ENCODE data around the gene SUGP1.

The SUGP1 gene

DNA sequence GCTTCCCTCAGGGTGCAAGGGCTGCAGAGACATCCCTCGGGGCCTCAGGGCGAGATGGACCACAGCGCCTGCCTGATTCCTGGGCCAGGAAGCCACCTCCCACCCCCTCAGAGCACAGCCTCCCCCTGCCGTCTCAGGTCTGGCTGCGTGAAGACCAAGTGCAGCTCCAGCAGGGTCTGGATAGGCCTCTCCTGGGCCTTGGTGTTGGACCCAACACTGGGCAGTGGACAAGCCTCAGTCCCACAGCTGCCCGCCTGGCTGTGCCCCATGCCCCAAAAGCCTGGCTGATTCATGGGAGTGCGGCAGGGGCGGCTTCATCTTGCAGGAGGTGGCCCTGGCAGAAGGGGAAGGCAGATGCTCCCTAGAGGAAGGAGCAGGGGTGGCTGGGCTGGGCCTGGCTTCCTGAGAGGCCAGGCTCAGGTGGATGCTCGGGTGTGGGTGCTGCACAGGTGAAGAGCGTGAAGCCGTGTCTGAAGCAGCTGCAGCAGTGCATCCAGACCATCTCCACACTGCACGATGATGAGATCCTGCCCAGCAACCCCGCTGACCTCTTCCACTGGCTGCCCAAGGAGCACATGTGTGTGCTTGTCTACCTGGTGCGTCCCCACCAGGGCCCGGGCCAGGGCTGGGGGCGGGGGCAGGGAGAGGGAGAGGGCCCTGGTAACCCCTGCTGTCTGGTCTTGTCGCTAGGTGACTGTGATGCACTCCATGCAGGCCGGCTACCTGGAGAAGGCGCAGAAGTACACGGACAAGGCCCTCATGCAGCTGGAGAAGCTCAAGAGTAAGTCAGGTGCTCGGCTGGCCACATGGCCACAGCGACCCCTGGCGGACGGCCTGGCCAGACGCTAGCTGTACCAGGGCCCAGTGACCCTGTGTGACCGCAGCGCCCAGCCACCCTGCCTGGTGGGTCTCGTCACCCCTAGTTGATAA lies 22.0 kb upstream of the SUGP1 start:
- no peak for DNase-seq (ENCODE audit: low read depth in 2 of 2, low spot score in 1 of 2)

DNA sequence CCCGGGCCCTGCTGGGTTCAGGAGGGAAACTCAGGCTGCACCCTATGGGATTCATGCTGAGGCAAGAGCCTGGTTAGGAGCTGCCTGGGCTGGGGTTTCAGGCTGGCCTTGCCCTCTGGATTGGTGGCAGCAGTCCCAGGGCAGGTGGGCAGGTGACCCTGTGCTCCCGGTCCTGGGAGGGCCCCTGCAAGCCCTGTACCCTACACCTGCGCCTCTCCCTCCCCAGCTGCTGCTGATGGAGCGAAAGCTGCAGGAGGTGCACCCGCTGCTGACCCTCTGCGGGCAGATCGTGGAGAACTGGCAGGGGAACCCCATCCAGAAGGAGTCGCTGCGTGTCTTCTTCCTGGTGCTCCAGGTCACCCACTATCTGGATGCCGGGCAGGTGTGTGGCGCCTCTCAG lies 20.7 kb upstream of the SUGP1 start:
- DNase-seq (ENCODE audit: low read depth in 2 of 2, low spot score in 1 of 2): no peak

- DNase-seq (ENCODE audit: low read depth in 2 of 2, low spot score in 1 of 2): no peak
Measured at GRCh38 chr19:19338082-19338481, 17.8 kb upstream of the SUGP1 start.

DNA sequence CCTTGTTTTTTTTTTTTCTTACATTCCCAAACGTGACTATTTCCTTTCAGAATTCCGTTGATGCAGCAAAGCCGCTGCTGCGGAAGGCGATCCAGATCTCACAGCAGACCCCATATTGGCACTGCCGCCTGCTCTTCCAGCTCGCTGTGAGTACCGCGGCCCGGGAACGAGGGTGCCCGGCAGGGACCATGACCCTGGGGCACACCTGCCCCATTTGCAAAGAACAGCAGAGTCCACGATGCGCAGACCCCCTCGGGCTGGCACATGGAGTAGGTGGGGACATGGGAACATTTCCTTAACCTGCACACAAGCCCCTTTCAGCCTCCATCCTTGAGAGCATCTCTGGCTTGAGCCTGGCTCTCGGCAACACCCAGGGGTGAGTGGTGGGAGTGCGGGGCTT lies 16.8 kb upstream of the SUGP1 start:
- no peak for DNase-seq (ENCODE audit: low read depth in 2 of 2, low spot score in 1 of 2)

- DNase-seq (ENCODE audit: low read depth in 2 of 2, low spot score in 1 of 2): no peak
Measured at GRCh38 chr19:19336597-19336996, 16.3 kb upstream of the SUGP1 start.

- no peak for DNase-seq (ENCODE audit: low read depth in 2 of 2, low spot score in 1 of 2)
Measured at GRCh38 chr19:19335408-19336158, 15.3 kb upstream of the SUGP1 start.

DNA sequence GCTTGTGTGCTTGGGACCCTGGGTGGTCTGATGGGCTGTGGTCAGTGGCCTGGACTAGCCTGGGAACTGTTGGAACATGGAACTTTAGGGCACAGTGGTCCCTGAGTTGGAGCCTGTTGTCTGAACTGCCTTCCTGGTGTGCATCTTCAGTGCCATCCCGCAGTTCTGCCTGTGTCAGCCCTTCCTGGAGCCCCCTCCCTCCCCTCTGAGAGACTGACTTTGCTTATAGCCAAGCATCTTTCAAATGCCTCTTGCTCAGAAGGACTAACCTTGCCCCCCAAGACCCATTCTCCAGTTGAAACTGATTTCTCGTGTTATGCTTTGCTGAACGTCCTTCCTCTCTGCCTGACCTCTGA lies 14.7 kb upstream of the SUGP1 start:
- no peak for DNase-seq (ENCODE audit: low read depth in 2 of 2, low spot score in 1 of 2)

- DNase-seq (ENCODE audit: low read depth in 2 of 2, low spot score in 1 of 2): no peak
Measured at GRCh38 chr19:19334063-19334988, 14.0 kb upstream of the SUGP1 start.

GRCh38 chr19:19329126-19329525 lies 8.8 kb upstream of the SUGP1 start:
- DNase-seq (ENCODE audit: low read depth in 2 of 2, low spot score in 1 of 2): no peak

- no peak for DNase-seq (ENCODE audit: low read depth in 2 of 2, low spot score in 1 of 2)
Measured at GRCh38 chr19:19327672-19328071, 7.4 kb upstream of the SUGP1 start.

DNA sequence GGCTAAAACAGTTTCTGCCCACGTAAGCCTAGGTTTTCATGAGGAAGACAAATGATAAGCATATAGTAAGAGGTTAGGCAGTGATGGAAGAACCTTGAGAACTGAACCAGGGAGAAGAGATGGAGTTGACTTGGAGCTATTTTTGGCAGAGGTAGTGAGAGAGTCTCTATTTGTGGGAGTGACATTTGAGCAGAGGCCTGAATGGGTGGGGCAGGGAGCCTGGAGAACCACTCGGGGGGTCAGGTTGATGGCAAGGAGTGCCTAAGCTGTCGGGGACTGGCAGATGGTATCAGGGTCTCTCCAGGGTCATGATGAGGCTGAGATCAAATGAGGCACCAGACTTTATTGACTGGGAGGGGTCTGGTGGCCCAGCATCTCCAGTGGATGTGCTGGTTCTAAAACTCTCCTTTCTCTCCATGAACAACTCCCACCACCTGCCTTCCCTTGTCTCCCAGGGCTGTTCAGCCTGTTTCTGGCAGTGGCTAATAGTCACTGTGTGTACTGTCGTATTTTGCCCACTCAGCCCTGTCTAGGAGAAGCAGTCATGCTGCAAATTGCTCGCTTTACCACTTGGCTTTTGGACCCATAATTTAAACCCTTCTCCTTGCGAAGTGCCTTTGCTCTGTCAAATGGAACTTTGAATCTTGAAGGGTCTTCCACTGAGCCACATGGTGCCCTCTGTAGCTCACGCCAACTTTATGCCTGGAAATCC lies 3.9 kb upstream of the SUGP1 start:
- no peak for DNase-seq (ENCODE audit: low read depth in 2 of 2, low spot score in 1 of 2)

GRCh38 chr19:19321141-19321577 lies 850 bp upstream of the SUGP1 start:
- DNase-seq (ENCODE audit: low read depth in 2 of 2, low spot score in 1 of 2): no peak

DNA sequence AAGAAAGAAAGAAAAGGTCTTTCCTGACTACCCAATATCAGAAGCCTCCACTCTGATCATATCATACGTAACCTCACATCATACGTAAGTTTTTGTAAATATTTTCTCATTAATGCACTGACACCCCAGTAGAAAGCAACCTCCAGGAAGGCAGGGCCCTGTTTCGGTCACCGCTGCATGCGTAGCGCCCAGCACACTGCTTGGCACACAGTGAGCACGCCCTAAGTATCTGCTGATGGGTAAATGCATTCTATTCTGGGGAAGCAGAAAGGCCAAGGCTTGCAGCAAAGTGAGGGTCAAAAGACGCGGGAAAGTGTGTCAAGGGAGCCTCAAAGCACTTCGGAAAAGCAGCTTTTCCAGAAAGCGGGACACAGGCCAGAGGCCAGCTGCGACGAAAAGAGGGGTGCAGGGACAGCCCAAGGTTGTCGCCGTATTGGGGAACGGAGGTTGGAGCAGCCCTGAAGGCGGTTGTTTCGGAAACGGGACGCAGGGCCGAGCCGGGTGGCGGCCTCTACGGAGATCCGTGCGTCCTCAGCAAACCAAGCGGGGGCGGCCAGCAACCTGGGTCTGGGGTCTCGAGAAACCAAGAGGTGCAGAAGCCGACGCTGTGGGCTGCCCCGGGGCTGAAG lies 463 bp downstream of the SUGP1 start:
- no peak for DNase-seq (ENCODE audit: low read depth in 2 of 2, low spot score in 1 of 2)

DNA sequence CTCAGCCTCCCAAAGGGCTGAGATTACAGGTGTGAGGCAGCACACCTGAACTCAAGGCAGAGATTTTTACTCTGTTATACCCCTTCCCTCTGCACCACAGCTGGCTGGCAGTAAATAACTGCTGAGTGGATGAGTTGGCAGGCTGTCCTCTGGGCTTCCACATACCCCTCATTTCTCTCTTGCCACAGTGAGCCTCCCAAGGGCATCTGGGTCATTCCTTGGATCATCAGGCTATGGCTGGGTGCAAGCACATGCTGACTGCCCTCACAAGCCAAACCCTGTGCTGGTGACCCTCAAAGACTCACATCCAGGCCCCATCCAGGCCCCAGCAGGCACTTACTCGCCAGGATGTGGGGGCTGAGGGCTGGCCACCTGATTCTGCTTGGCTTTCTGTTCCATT lies 4.2 kb downstream of the SUGP1 start:
- DNase-seq (ENCODE audit: low read depth in 2 of 2, low spot score in 1 of 2): no peak

DNA sequence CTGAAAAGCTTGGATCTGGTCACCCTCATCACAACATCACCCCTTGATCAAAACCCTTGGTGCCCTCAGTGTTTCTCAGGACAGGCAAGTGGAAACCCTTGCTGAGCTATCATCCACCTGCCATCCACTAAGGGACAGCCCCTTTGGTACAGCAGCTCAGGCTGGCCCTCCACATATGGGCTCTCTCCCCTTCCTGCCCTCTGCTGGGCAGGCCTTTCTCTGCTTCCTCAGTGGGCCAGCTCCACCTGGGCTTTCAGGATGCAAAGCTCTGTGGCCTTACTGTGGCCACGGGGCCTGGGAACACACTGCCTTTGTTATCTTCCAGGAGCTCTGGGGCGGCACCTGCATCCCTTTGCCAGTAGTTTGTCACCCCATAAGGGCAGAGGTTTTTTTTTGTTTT lies 4.9 kb downstream of the SUGP1 start:
- DNase-seq (ENCODE audit: low read depth in 2 of 2, low spot score in 1 of 2): no peak

GRCh38 chr19:19308373-19308772 lies 11.9 kb downstream of the SUGP1 start:
- DNase-seq (ENCODE audit: low read depth in 2 of 2, low spot score in 1 of 2): no peak

GRCh38 chr19:19306191-19306590 lies 14.1 kb downstream of the SUGP1 start:
- DNase-seq (ENCODE audit: low read depth in 2 of 2, low spot score in 1 of 2): no peak

DNA sequence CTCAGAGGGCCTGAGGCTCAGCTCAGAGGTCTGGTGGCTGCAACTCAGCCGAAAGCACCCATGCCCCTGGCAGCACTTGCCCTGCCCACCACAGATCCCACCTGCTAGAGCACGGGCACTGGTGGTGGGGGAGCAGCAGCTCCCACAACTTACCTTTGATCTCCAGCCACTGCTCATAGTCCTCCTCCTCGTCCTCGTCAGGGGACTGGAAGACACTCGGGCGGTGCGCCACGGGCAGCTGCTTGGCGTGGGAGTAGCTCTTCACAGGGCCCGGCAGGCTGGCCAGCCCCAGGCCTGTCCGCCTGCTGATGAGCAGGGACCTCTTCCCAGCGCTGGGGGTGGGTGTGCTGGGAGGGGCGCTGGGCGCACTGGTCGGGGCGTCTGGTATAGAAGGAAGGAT lies 14.6 kb downstream of the SUGP1 start:
- DNase-seq (ENCODE audit: low read depth in 2 of 2, low spot score in 1 of 2): no peak

GRCh38 chr19:19305066-19305465 lies 15.2 kb downstream of the SUGP1 start:
- DNase-seq (ENCODE audit: low read depth in 2 of 2, low spot score in 1 of 2): no peak
